SK-N-SH (cell line): ENCODE data around the gene CCND3. TPM values are rescaled to one million over a fixed set of nuclear protein-coding genes. Genes with fewer than 3 reads are reported as not detected.

ENCODE experiments used
- CTCF ChIA-PET: fragments of 300-600, 350-600 bp; formaldehyde crosslinking; extraction: SDS; loops from one replicate; lab custom pipeline; 2021; lab: Yijun Ruan, JAX
- POLR2A ChIA-PET: fragments of 350-600 bp; sonication (Branson Sonifier 250); formaldehyde crosslinking; extraction: SDS; loops from one replicate; lab custom pipeline; 2020; ENCODE audit warnings: antibody characterized with exemption, inconsistent platforms; lab: Yijun Ruan, JAX
- DNase-seq: peaks from one replicate; pipeline ENCODE4 v3.0.0; 2012
- H2AFZ ChIP-seq: fragments of 200-600 bp; sonication (generic); 2 replicates; pipeline ENCODE4 v1.8.1; 2016; ENCODE audit warnings: antibody characterized with exemption, mild to moderate bottlenecking, low read depth
- H3F3A ChIP-seq: fragments of 200-600 bp; sonication (generic); replicated peaks from 2 replicates; pipeline ENCODE3; 2016; ENCODE audit warnings: antibody characterized with exemption, mild to moderate bottlenecking; ENCODE audit not compliant: insufficient read depth
- H3K27ac ChIP-seq, 2 experiments: fragments of 200-500 bp in 1 of 2; fragments of 200-600 bp in 1 of 2; sonication (Bioruptor generic) in 1 of 2; sonication (generic), shearing (Covaris generic) in 1 of 2; 2 replicates each; pipeline versions ENCODE4 v1.5.1 to v1.6.1; 2014 to 2016; ENCODE audit warnings: low read depth in 2 of 2, inconsistent platforms in 1 of 2, low read length in 1 of 2, mild to moderate bottlenecking in 1 of 2, mixed read lengths in 1 of 2
- H3K27me3 ChIP-seq: fragments of 200-600 bp; sonication (generic), shearing (Covaris generic); 2 replicates; pipeline ENCODE4 v1.6.1; 2016; ENCODE audit warnings: mixed run types; ENCODE audit not compliant: insufficient read depth
- H3K36me3 ChIP-seq, 2 experiments: fragments of 200-500 bp in 1 of 2; fragments of 200-600 bp in 1 of 2; sonication (Bioruptor generic) in 1 of 2; sonication (generic) in 1 of 2; replicated peaks in 1 of 2; 2 replicates each; pipeline versions ENCODE3 to v1.5.1; 2014 to 2016; ENCODE audit warnings: low read length in 1 of 2, mild to moderate bottlenecking in 1 of 2; ENCODE audit not compliant: insufficient read depth in 2 of 2, control insufficient read depth in 1 of 2
- H3K4me1 ChIP-seq, 2 experiments: fragments of 200-500 bp in 1 of 2; fragments of 200-600 bp in 1 of 2; sonication (Bioruptor generic) in 1 of 2; sonication (generic), shearing (Covaris generic) in 1 of 2; 2 replicates each; pipeline versions ENCODE4 v1.5.1 to v1.6.1; 2014 to 2016; ENCODE audit warnings: low read depth in 1 of 2, low read length in 1 of 2, mixed run types in 1 of 2; ENCODE audit not compliant: insufficient read depth in 2 of 2, control insufficient read depth in 1 of 2
- H3K4me2 ChIP-seq: fragments of 200-600 bp; sonication (generic), shearing (Covaris generic); 2 replicates; pipeline ENCODE4 v1.6.1; 2017; ENCODE audit warnings: mixed run types
- H3K4me3 ChIP-seq, 2 experiments: fragments of 200-500 bp in 1 of 2; fragments of 200-600 bp in 1 of 2; sonication (Bioruptor generic) in 1 of 2; sonication (generic), shearing (Covaris generic) in 1 of 2; 2 replicates each; pipeline versions ENCODE4 v1.5.1 to v1.8.1; 2014 to 2016; ENCODE audit warnings: low read depth in 2 of 2, inconsistent platforms in 1 of 2, low read length in 1 of 2, mild to moderate bottlenecking in 1 of 2, mixed read lengths in 1 of 2, moderate library complexity in 1 of 2
- H3K79me2 ChIP-seq: fragments of 200-600 bp; sonication (generic); 2 replicates; pipeline ENCODE4 v1.8.1; 2017; ENCODE audit warnings: mild to moderate bottlenecking; ENCODE audit not compliant: insufficient read depth
- H3K9ac ChIP-seq: fragments of 200-600 bp; sonication (generic); 2 replicates; pipeline ENCODE4 v1.6.1; 2017; ENCODE audit warnings: mixed run types
- H3K9me2 ChIP-seq: fragments of 200-600 bp; sonication (generic); 2 replicates; pipeline ENCODE4 v1.6.1; 2017; ENCODE audit warnings: mixed run types
- H3K9me3 ChIP-seq: fragments of 200-600 bp; sonication (generic); 2 replicates; pipeline ENCODE4 v1.6.1; 2017; ENCODE audit warnings: mixed run types, mild to moderate bottlenecking, moderate library complexity
- H4K20me1 ChIP-seq: fragments of 200-600 bp; sonication (generic); 2 replicates; pipeline ENCODE4 v1.6.1; 2017; ENCODE audit warnings: mild to moderate bottlenecking, mixed run types; ENCODE audit not compliant: insufficient read depth
- CTCF ChIP-seq: fragments of 200-600 bp; sonication (generic); IDR thresholded peaks from 2 replicates; pipeline ENCODE4 v1.6.1; 2017; ENCODE audit warnings: antibody characterized with exemption, mild to moderate bottlenecking, moderate library complexity
- FOSL2 ChIP-seq: IDR thresholded peaks from 2 replicates; pipeline ENCODE4 v1.4.0; 2012; ENCODE audit warnings: low read depth, mild to moderate bottlenecking, moderate library complexity, borderline replicate concordance
- GABPA ChIP-seq: IDR thresholded peaks from 2 replicates; pipeline ENCODE4 v1.4.0; 2012; ENCODE audit warnings: low read depth, mild to moderate bottlenecking
- IRF3 ChIP-seq: fragments of 150-350 bp; IDR thresholded peaks from 2 replicates; pipeline ENCODE4 v1.6.1; 2016; ENCODE audit warnings: mild to moderate bottlenecking, low read depth, low read length
- JUND ChIP-seq: IDR thresholded peaks from 2 replicates; pipeline ENCODE4 v1.4.0; 2012
- SIN3A ChIP-seq: IDR thresholded peaks from 2 replicates; pipeline ENCODE4 v1.6.1; 2012; ENCODE audit warnings: low read depth, mild to moderate bottlenecking, low read length, moderate library complexity, borderline replicate concordance
- SMC3 ChIP-seq: IDR thresholded peaks from 2 replicates; pipeline ENCODE4 v1.6.1; 2012; ENCODE audit warnings: low read depth, low read length, improper control_type of control experiment
- WGBS: methylation state at CpG from one replicate; pipeline ENCODE4 v1.1.6; 2017; ENCODE audit warnings: low lambda C conversion rate; 5-methylcytosine and 5-hydroxymethylcytosine counted together
- polyA plus RNA-seq, 3 experiments: library from polyadenylated mRNA; depleted of rRNA; stranded (reverse); fragments of >200 nt; gene quantifications; 2 replicates each; pipeline ENCODE4 v1.2.3, GENCODE V29; 2012

The CCND3 gene
- polyA plus RNA-seq, 1 of the 3 experiments (the other 2 are of a cell fraction), result 26.6 TPM

GRCh38 chr6:41942067-41942851, 651 bp upstream of the CCND3 start:
- DNase-seq, result no peak
- peak overlapping the region; percentile 69 to 78 for H3K27ac ChIP-seq
- TF ChIP-seq FOSL2, result 0 out of 2 replicates have a peak, but pooled peaks have one; percentile 45
- no peak for TF ChIP-seq IRF3
- peak; percentile 16; the same call in 1 of the 2 replicates for TF ChIP-seq JUND
- H3K4me2 ChIP-seq, result peak overlapping the region; percentile 65
- peak overlapping the region; percentile 54 for H2AFZ ChIP-seq
- peaks cover 19% of the 10 kb centered on the region for H3F3A ChIP-seq
- peaks cover 41% of the 10 kb centered on the region for H3K79me2 ChIP-seq
- H3K4me1 ChIP-seq, result peaks cover 15 to 23% of the 10 kb centered on the region in 2 experiments; a peak in 3 of 4 replicates
- no peaks in the 10 kb centered on the region for H4K20me1 ChIP-seq
- H3K4me3 ChIP-seq, result peak overlapping the region; percentile 49 to 92
- ChIA-PET CTCF (interaction anchor here (0.5 to 10.3 kb wide), 6 partner anchors 21 to 490 kb away, joined by 3 to 96 read pairs (median 6); partner anchors contain the start of genes BYSL, MED20 and TOMM6), POLR2A (interaction anchor here (0.6 kb wide), 1 partner anchor 275 kb away, joined by 3 read pairs; no protein-coding TSS in a partner anchor)
- H3K27me3 ChIP-seq, result no peaks in the 10 kb centered on the region
- 48% methylated on average over 20 of the region's 20 CpGs for WGBS
- no peaks in the 10 kb centered on the region for H3K36me3 ChIP-seq
- H3K9me3 ChIP-seq, result no peaks in the 10 kb centered on the region
- peak overlapping the region; percentile 21 for H3K9ac ChIP-seq
- no peaks in the 10 kb centered on the region for H3K9me2 ChIP-seq

- peaks cover 0 to 5% of the 10 kb centered on the region in 2 experiments for H3K36me3 ChIP-seq
- H2AFZ ChIP-seq, result peak overlapping the region; percentile 85
- peak overlapping the region in 1 of 2 experiments; percentile 48; a peak in 2 of 4 replicates for H3K27ac ChIP-seq
- no peaks in the 10 kb centered on the region for H3K27me3 ChIP-seq
- peak overlapping the region; percentile 92 to 95 for H3K4me3 ChIP-seq
- peaks cover 28% of the 10 kb centered on the region for H3F3A ChIP-seq
- no peaks in the 10 kb centered on the region for H4K20me1 ChIP-seq
- peaks cover 45% of the 10 kb centered on the region for H3K79me2 ChIP-seq
- peak overlapping the region; percentile 93 for H3K4me2 ChIP-seq
- POLR2A ChIA-PET, result interaction anchor here (0.6 to 2.4 kb wide), 2 partner anchors 14 to 1797 kb away, joined by 3 to 5 read pairs; no protein-coding TSS in a partner anchor
- no peaks in the 10 kb centered on the region for H3K9me2 ChIP-seq
- WGBS, result 3% methylated on average over 35 of the region's 38 CpGs
- CTCF ChIA-PET, result interaction anchor here (1.0 to 10.3 kb wide), 7 partner anchors 19 to 154 kb away, joined by 3 to 96 read pairs (median 8); partner anchors contain the start of genes BYSL, MED20 and TOMM6
- peak; percentile 67 for DNase-seq
- no peaks in the 10 kb centered on the region for H3K9me3 ChIP-seq
- peaks cover 23 to 24% of the 10 kb centered on the region in 2 experiments; a peak in 3 of 4 replicates for H3K4me1 ChIP-seq
- TF ChIP-seq SMC3, result 0 out of 2 replicates have a peak, but pooled peaks have one; percentile 3
- TF ChIP-seq GABPA, result peak; percentile 15; the same call in 1 of the 2 replicates
- TF ChIP-seq SIN3A, result 0 out of 2 replicates have a peak, but pooled peaks have one; percentile 24
- no peak for TF ChIP-seq IRF3
- no peak for TF ChIP-seq CTCF
- H3K9ac ChIP-seq, result peak overlapping the region; percentile 79
Measured at GRCh38 chr6:41940759-41941279, 789 bp downstream of the CCND3 start.
